Measurements from ENCODE around the gene HSPA12B. TPM values are rescaled to one million over a fixed set of nuclear protein-coding genes. Genes with fewer than 3 reads are reported as not detected.

The HSPA12B gene
- total RNA-seq, 1 experiment from 2014 or later: 0.05 TPM

Other genes with a start within 250 kb of the HSPA12B start
- gene GFRA4, start 69.3 kb upstream of the HSPA12B start, total RNA-seq (2014; rRNA removed; shearing (Covaris generic)): not detected in 2 replicates
- gene ADAM33, start 50.7 kb upstream of the HSPA12B start, total RNA-seq (2014; rRNA removed; shearing (Covaris generic)): 0.15 and 0.25 TPM in 2 replicates
- not detected in 2 replicates for gene SIGLEC1, start 20.1 kb upstream of the HSPA12B start, total RNA-seq (2014; rRNA removed; shearing (Covaris generic))
- gene ADISSP, start 35.1 kb downstream of the HSPA12B start, total RNA-seq (2014; rRNA removed; shearing (Covaris generic)): 26.8 and 39.1 TPM in 2 replicates
- gene SPEF1, start 48.8 kb downstream of the HSPA12B start, total RNA-seq (2014; rRNA removed; shearing (Covaris generic)): 0.27 and 0.34 TPM in 2 replicates
- gene CENPB, start 54.1 kb downstream of the HSPA12B start, total RNA-seq (2014; rRNA removed; shearing (Covaris generic)): 80.2 and 161 TPM in 2 replicates
- gene CDC25B, start 63.6 kb downstream of the HSPA12B start, total RNA-seq (2014; rRNA removed; shearing (Covaris generic)): 67.5 and 104 TPM in 2 replicates
- gene AP5S1, start 87.9 kb downstream of the HSPA12B start, total RNA-seq (2014; rRNA removed; shearing (Covaris generic)): 35.7 and 41.4 TPM in 2 replicates
- gene MAVS, start 114.1 kb downstream of the HSPA12B start, total RNA-seq (2014; rRNA removed; shearing (Covaris generic)): 20.8 and 39.5 TPM in 2 replicates
- 67.6 and 81.8 TPM in 2 replicates for gene PANK2, start 156.7 kb downstream of the HSPA12B start, total RNA-seq (2014; rRNA removed; shearing (Covaris generic))